KOPT-K1 (cell line): ENCODE measurements around the gene IER5.
A peak's percentile ranks its signal among the peaks of the same experiment; 100 is the strongest.

ENCODE experiments used
- H3K27ac ChIP-seq: fragments of 200-600 bp; sonication (generic); 2 replicates; pipeline ENCODE4 v1.5.1; 2016; ENCODE audit warnings: antibody characterized with exemption, mild to moderate bottlenecking, low read depth, low read length; ENCODE audit not compliant: poor library complexity, severe bottlenecking
- H3K36me3 ChIP-seq: fragments of 200-600 bp; sonication (generic); 2 replicates; pipeline ENCODE4 v1.5.1; 2017; ENCODE audit warnings: antibody characterized with exemption, mild to moderate bottlenecking, low read length, moderate library complexity; ENCODE audit not compliant: insufficient read depth
- H3K9me3 ChIP-seq: fragments of 200-600 bp; sonication (generic); 2 replicates; pipeline ENCODE4 v1.5.1; 2017; ENCODE audit warnings: antibody characterized with exemption, low read length, mild to moderate bottlenecking; ENCODE audit not compliant: insufficient read depth, poor library complexity, severe bottlenecking

Gene IER5

GRCh38 chr1:181100015-181100905 lies 11.8 kb downstream of the IER5 start:
- peaks cover under 1% of the 10 kb centered on the region for H3K36me3 ChIP-seq
- no peak overlapping the region for H3K27ac ChIP-seq
- H3K9me3 ChIP-seq: no peaks in the 10 kb centered on the region

GRCh38 chr1:181100934-181101333 lies 12.4 kb downstream of the IER5 start:
- H3K27ac ChIP-seq: no peak overlapping the region
- no peaks in the 10 kb centered on the region for H3K36me3 ChIP-seq

GRCh38 chr1:181101581-181102226 lies 13.2 kb downstream of the IER5 start:
- no peaks in the 10 kb centered on the region for H3K9me3 ChIP-seq
- no peaks in the 10 kb centered on the region for H3K36me3 ChIP-seq
- H3K27ac ChIP-seq: no peak overlapping the region

More at GRCh38 chr1:181100934-181101333, 12.4 kb downstream of the IER5 start:
- no peaks in the 10 kb centered on the region for H3K9me3 ChIP-seq

GRCh38 chr1:181102841-181103240 lies 14.3 kb downstream of the IER5 start:
- Histone ChIP-seq H3K9me3 (no peaks in the 10 kb centered on the region), H3K36me3 (no peaks in the 10 kb centered on the region), H3K27ac (no peak overlapping the region)

GRCh38 chr1:181103399-181103798 lies 14.9 kb downstream of the IER5 start:
- H3K36me3 ChIP-seq: no peaks in the 10 kb centered on the region
- H3K9me3 ChIP-seq: no peaks in the 10 kb centered on the region
- H3K27ac ChIP-seq: peak overlapping the region; percentile 29

- Histone ChIP-seq H3K9me3 (no peaks in the 10 kb centered on the region), H3K27ac (peak overlapping the region; percentile 88), H3K36me3 (no peaks in the 10 kb centered on the region)
Observed at GRCh38 chr1:181104042-181104789, 15.7 kb downstream of the IER5 start.

GRCh38 chr1:181104790-181105133 lies 16.3 kb downstream of the IER5 start:
- Histone ChIP-seq H3K27ac (peak overlapping the region; percentile 88), H3K36me3 (no peaks in the 10 kb centered on the region), H3K9me3 (no peaks in the 10 kb centered on the region)

- Histone ChIP-seq H3K9me3 (no peaks in the 10 kb centered on the region), H3K36me3 (no peaks in the 10 kb centered on the region), H3K27ac (peak overlapping the region; percentile 88)
Observed at GRCh38 chr1:181105134-181106021, 16.9 kb downstream of the IER5 start.

GRCh38 chr1:181106022-181106312 lies 17.5 kb downstream of the IER5 start:
- Histone ChIP-seq H3K36me3 (no peaks in the 10 kb centered on the region), H3K9me3 (no peaks in the 10 kb centered on the region), H3K27ac (peak overlapping the region; percentile 22)

- no peak overlapping the region for H3K27ac ChIP-seq
- no peaks in the 10 kb centered on the region for H3K9me3 ChIP-seq
- no peaks in the 10 kb centered on the region for H3K36me3 ChIP-seq
Observed at GRCh38 chr1:181106479-181106878, 18.0 kb downstream of the IER5 start.

GRCh38 chr1:181107711-181108110 lies 19.2 kb downstream of the IER5 start:
- Histone ChIP-seq H3K36me3 (no peaks in the 10 kb centered on the region), H3K27ac (no peak overlapping the region), H3K9me3 (no peaks in the 10 kb centered on the region)

GRCh38 chr1:181108304-181108867 lies 19.9 kb downstream of the IER5 start:
- Histone ChIP-seq H3K27ac (no peak overlapping the region), H3K36me3 (no peaks in the 10 kb centered on the region), H3K9me3 (no peaks in the 10 kb centered on the region)

- H3K9me3 ChIP-seq: no peaks in the 10 kb centered on the region
- no peak overlapping the region for H3K27ac ChIP-seq
- H3K36me3 ChIP-seq: no peaks in the 10 kb centered on the region
Observed at GRCh38 chr1:181110013-181110412, 21.5 kb downstream of the IER5 start.

GRCh38 chr1:181111559-181111958 lies 23.1 kb downstream of the IER5 start:
- no peaks in the 10 kb centered on the region for H3K9me3 ChIP-seq
- no peak overlapping the region for H3K27ac ChIP-seq
- H3K36me3 ChIP-seq: no peaks in the 10 kb centered on the region
